Adipocyte (in vitro differentiated cells): ENCODE results near the gene SHFL.

Experiments
- DNase-seq: peaks from one replicate; pipeline ENCODE4 v3.0.0-alpha.2; 2015; ENCODE audit warnings: low read depth
- H3K27me3 ChIP-seq: replicated peaks from 2 replicates; pipeline ENCODE4 v1.7.0; 2013; ENCODE audit warnings: mild to moderate bottlenecking, low read length, moderate library complexity; ENCODE audit not compliant: control insufficient read depth, insufficient read depth
- H3K36me3 ChIP-seq: 2 replicates; pipeline ENCODE4 v1.7.0; 2013; ENCODE audit warnings: low read length, mild to moderate bottlenecking, moderate library complexity; ENCODE audit not compliant: control insufficient read depth, insufficient read depth, severe bottlenecking
- H3K4me1 ChIP-seq: 2 replicates; pipeline ENCODE4 v1.7.0; 2013; ENCODE audit warnings: mild to moderate bottlenecking, low read length, moderate library complexity; ENCODE audit not compliant: control insufficient read depth, insufficient read depth
- H3K4me3 ChIP-seq: 2 replicates; pipeline ENCODE4 v1.7.0; 2013; ENCODE audit warnings: mild to moderate bottlenecking, low read length, moderate library complexity
- H3K9ac ChIP-seq: 2 replicates; pipeline ENCODE4 v1.7.0; 2013; ENCODE audit warnings: mild to moderate bottlenecking, low read length, moderate library complexity
- H3K9me3 ChIP-seq: 2 replicates; pipeline ENCODE4 v1.7.0; 2013; ENCODE audit warnings: mild to moderate bottlenecking, low read length, moderate library complexity; ENCODE audit not compliant: control insufficient read depth

Gene SHFL

GRCh38 chr19:10111405-10111811, 25.3 kb downstream of the SHFL start, which contains the start of gene P2RY11:
Gene P2RY11 (plus strand): TSS chr19:10111693. CDS start chr19:10111722, 29 bp downstream.
- DNase-seq, result no peak
- H3K36me3 ChIP-seq, result peaks cover 59% of the 10 kb centered on the region

GRCh38 chr19:10112037-10112761, 26.1 kb downstream of the SHFL start:
- peaks cover 67% of the 10 kb centered on the region for H3K36me3 ChIP-seq
- no peak overlapping the region for H3K4me3 ChIP-seq
- H3K9ac ChIP-seq, result no peak overlapping the region
- no peaks in the 10 kb centered on the region for H3K9me3 ChIP-seq
- DNase-seq, result no peak
- peaks cover 15% of the 10 kb centered on the region for H3K4me1 ChIP-seq
- H3K27me3 ChIP-seq, result no peaks in the 10 kb centered on the region

More at GRCh38 chr19:10111405-10111811, 25.3 kb downstream of the SHFL start, which contains the start of gene P2RY11:
- Histone ChIP-seq H3K9ac (no peak within 1 kb of the TSS), H3K4me1 (peaks cover 19% of the 10 kb centered on the region), H3K4me3 (no peak within 1 kb of the TSS), H3K27me3 (no peaks in the 10 kb centered on the region), H3K9me3 (no peaks in the 10 kb centered on the region)

GRCh38 chr19:10112895-10113591, 26.9 kb downstream of the SHFL start:
- peaks cover 67% of the 10 kb centered on the region for H3K36me3 ChIP-seq
- no peaks in the 10 kb centered on the region for H3K27me3 ChIP-seq
- H3K4me3 ChIP-seq, result no peak overlapping the region
- DNase-seq, result peak; percentile 55
- peaks cover 9% of the 10 kb centered on the region for H3K4me1 ChIP-seq
- H3K9me3 ChIP-seq, result no peaks in the 10 kb centered on the region
- peak overlapping the region; percentile 37 for H3K9ac ChIP-seq

- H3K4me1 ChIP-seq, result peaks cover 10% of the 10 kb centered on the region
- H3K4me3 ChIP-seq, result no peak overlapping the region
- no peaks in the 10 kb centered on the region for H3K9me3 ChIP-seq
- no peak for DNase-seq
- H3K9ac ChIP-seq, result peak overlapping the region; percentile 37
- peaks cover 67% of the 10 kb centered on the region for H3K36me3 ChIP-seq
- no peaks in the 10 kb centered on the region for H3K27me3 ChIP-seq
Measured at GRCh38 chr19:10113592-10113963, 27.5 kb downstream of the SHFL start.

- H3K27me3 ChIP-seq, result no peaks in the 10 kb centered on the region
- no peak overlapping the region for H3K4me3 ChIP-seq
- H3K4me1 ChIP-seq, result peaks cover 16% of the 10 kb centered on the region
- no peak overlapping the region for H3K9ac ChIP-seq
- H3K36me3 ChIP-seq, result peaks cover 63% of the 10 kb centered on the region
- DNase-seq, result no peak
- H3K9me3 ChIP-seq, result no peaks in the 10 kb centered on the region
Measured at GRCh38 chr19:10113964-10114650, 28.0 kb downstream of the SHFL start.

GRCh38 chr19:10114651-10115391, 28.7 kb downstream of the SHFL start:
- Histone ChIP-seq H3K27me3 (no peaks in the 10 kb centered on the region), H3K9ac (no peak overlapping the region), H3K36me3 (peaks cover 56% of the 10 kb centered on the region), H3K4me1 (peaks cover 17% of the 10 kb centered on the region), H3K4me3 (no peak overlapping the region), H3K9me3 (no peaks in the 10 kb centered on the region)
- DNase-seq, result no peak

- H3K36me3 ChIP-seq, result peaks cover 49% of the 10 kb centered on the region
- H3K9me3 ChIP-seq, result no peaks in the 10 kb centered on the region
- H3K27me3 ChIP-seq, result no peaks in the 10 kb centered on the region
- H3K4me3 ChIP-seq, result no peak overlapping the region
- no peak overlapping the region for H3K9ac ChIP-seq
- DNase-seq, result no peak
- H3K4me1 ChIP-seq, result peaks cover 20% of the 10 kb centered on the region
Measured at GRCh38 chr19:10115392-10116084, 29.4 kb downstream of the SHFL start.

GRCh38 chr19:10116085-10116865, 30.2 kb downstream of the SHFL start:
- Histone ChIP-seq H3K4me1 (peaks cover 26% of the 10 kb centered on the region), H3K9ac (no peak overlapping the region), H3K4me3 (no peak overlapping the region), H3K36me3 (peaks cover 42% of the 10 kb centered on the region), H3K9me3 (no peaks in the 10 kb centered on the region), H3K27me3 (no peaks in the 10 kb centered on the region)
- DNase-seq, result no peak

GRCh38 chr19:10116866-10117616, 30.9 kb downstream of the SHFL start:
- H3K4me3 ChIP-seq, result no peak overlapping the region
- H3K9ac ChIP-seq, result no peak overlapping the region
- no peaks in the 10 kb centered on the region for H3K9me3 ChIP-seq
- peaks cover 32% of the 10 kb centered on the region for H3K4me1 ChIP-seq
- DNase-seq, result no peak
- peaks cover 37% of the 10 kb centered on the region for H3K36me3 ChIP-seq
- no peaks in the 10 kb centered on the region for H3K27me3 ChIP-seq
